NCI-H2196 (cell line): ENCODE measurements around the gene ATF6B.
"Not testable (repeated sequence)": the region's sequence is repeated elsewhere in the genome, so short reads cannot be mapped to it uniquely, and the experiment has no call there.

ENCODE experiments used
- DNase-seq: peaks from one replicate; lab custom pipeline; 2025; ENCODE audit not compliant: unreplicated experiment; lab: John Stamatoyannopoulos, UW

The ATF6B gene

GRCh38 chr6:32108727-32109113, 19.3 kb downstream of the ATF6B start:
- no peak for DNase-seq

GRCh38 chr6:32108094-32108627, 19.9 kb downstream of the ATF6B start:
- DNase-seq, result no peak

- DNase-seq, result no peak
Observed at GRCh38 chr6:32107406-32107805, 20.6 kb downstream of the ATF6B start.

- no peak for DNase-seq
Observed at GRCh38 chr6:32105433-32105832, 22.6 kb downstream of the ATF6B start.

- DNase-seq, result no peak
Observed at GRCh38 chr6:32102255-32102654, 25.8 kb downstream of the ATF6B start.

GRCh38 chr6:32100251-32100650, 27.8 kb downstream of the ATF6B start:
- DNase-seq, result not testable (repeated sequence)

- no peak for DNase-seq
Observed at GRCh38 chr6:32097364-32097763, 30.7 kb downstream of the ATF6B start.

- no peak for DNase-seq
Observed at GRCh38 chr6:32096394-32097258, 31.4 kb downstream of the ATF6B start.

GRCh38 chr6:32096087-32096393, 32.0 kb downstream of the ATF6B start:
- no peak for DNase-seq

- no peak for DNase-seq
Observed at GRCh38 chr6:32095338-32096086, 32.5 kb downstream of the ATF6B start.

GRCh38 chr6:32092760-32093497, 35.1 kb downstream of the ATF6B start:
- peak; percentile 66 for DNase-seq

- no peak for DNase-seq
Observed at GRCh38 chr6:32089082-32089828, 38.8 kb downstream of the ATF6B start.

GRCh38 chr6:32088487-32089049, 39.5 kb downstream of the ATF6B start:
- no peak for DNase-seq

GRCh38 chr6:32087574-32088486, 40.2 kb downstream of the ATF6B start:
- peak; percentile 47 for DNase-seq

- DNase-seq, result no peak
Observed at GRCh38 chr6:32086661-32087573, 41.1 kb downstream of the ATF6B start.

GRCh38 chr6:32085759-32086459, 42.1 kb downstream of the ATF6B start:
- no peak for DNase-seq

GRCh38 chr6:32084780-32085179, 43.3 kb downstream of the ATF6B start:
- DNase-seq, result no peak
